WERI-Rb-1 (cell line): ENCODE data around the gene SLC6A3.

Experiments
- DNase-seq: peaks from one replicate; pipeline ENCODE4 v3.0.0-alpha.2; 2020
- H3K27ac ChIP-seq: fragments of 250-450 bp; sonication (Bioruptor Pico); 2 replicates; pipeline ENCODE4 v1.5.1; 2020; ENCODE audit warnings: mild to moderate bottlenecking, moderate library complexity
- H3K27me3 ChIP-seq: fragments of 250-450 bp; sonication (Bioruptor Pico); 2 replicates; pipeline ENCODE4 v1.5.1; 2021; ENCODE audit warnings: mild to moderate bottlenecking, low read depth, moderate library complexity; ENCODE audit not compliant: insufficient read depth, severe bottlenecking
- H3K36me3 ChIP-seq: fragments of 250-450 bp; sonication (Bioruptor Pico); 2 replicates; pipeline ENCODE4 v1.5.1; 2020; ENCODE audit warnings: mild to moderate bottlenecking, moderate library complexity
- H3K4me3 ChIP-seq: 2 replicates; pipeline ENCODE4 v1.5.1; 2011; ENCODE audit warnings: low read depth, mild to moderate bottlenecking, control low read depth, low read length
- H3K9me3 ChIP-seq: fragments of 250-450 bp; sonication (Bioruptor Pico); 2 replicates; pipeline ENCODE4 v1.5.1; 2021; ENCODE audit warnings: mild to moderate bottlenecking, moderate library complexity; ENCODE audit not compliant: severe bottlenecking
- CTCF ChIP-seq: IDR thresholded peaks from 2 replicates; pipeline ENCODE4 v1.5.1; 2011; ENCODE audit warnings: low read depth, mild to moderate bottlenecking, control low read depth, inconsistent platforms, low read length

The SLC6A3 gene

GRCh38 chr5:1443991-1444360 is 1.3 kb downstream of the SLC6A3 start:
- Histone ChIP-seq H3K4me3 (no peak overlapping the region), H3K9me3 (peaks cover 29% of the 10 kb centered on the region), H3K27ac (no peak overlapping the region), H3K36me3 (no peaks in the 10 kb centered on the region), H3K27me3 (peaks cover 20% of the 10 kb centered on the region)
- no peak for DNase-seq
- no peak for TF ChIP-seq CTCF

GRCh38 chr5:1443171-1443570 is 2.1 kb downstream of the SLC6A3 start:
- Histone ChIP-seq H3K27ac (no peak overlapping the region), H3K36me3 (no peaks in the 10 kb centered on the region), H3K27me3 (peaks cover 20% of the 10 kb centered on the region), H3K9me3 (peaks cover 29% of the 10 kb centered on the region), H3K4me3 (no peak overlapping the region)
- no peak for TF ChIP-seq CTCF
- no peak for DNase-seq

DNA sequence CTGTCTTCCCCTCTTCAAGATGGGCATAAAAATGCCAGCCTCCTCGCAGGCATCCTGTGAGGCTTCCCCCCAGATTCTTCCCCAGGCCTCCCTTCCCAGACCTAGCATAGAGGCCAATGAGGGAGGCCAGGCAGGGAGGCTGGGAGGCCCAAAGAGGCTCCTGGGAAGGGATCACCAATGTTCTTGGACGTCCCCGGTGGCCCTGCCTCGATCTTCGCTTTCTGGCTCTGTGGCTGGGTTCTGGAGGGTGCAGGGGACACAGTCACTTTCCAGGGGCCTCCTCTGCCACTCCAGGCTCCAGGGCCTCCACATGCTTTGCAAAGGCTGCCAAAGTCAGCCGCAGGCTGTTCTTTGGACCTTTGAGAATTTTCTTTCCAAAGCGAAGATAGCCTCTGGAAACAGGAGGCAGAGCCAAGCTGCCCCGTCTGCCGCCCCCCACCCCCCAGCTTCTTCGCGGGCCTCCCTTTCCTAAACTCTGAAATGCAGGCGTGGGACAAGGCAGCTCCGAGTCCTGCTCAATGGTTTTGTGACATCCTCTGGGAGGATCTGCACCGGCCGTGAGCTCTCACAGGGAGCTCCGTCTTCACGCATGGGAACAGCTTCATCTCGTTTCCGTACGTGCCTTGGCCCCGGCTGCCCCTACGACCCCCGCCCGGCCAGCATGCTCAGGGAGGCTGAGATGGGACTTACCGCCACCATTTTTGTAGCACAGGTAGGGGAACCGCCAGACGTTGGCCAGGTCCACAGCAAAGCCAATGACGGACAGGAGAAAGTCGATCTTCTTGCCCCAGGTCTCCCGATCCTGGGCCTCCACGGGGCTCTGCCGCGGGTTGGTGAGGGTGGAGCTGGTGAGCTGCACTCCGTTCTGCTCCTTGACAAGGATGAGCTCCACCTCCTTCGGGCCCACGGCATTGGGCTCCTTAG is 2.8 kb downstream of the SLC6A3 start:
- Histone ChIP-seq H3K4me3 (no peak overlapping the region), H3K27me3 (peaks cover 20% of the 10 kb centered on the region), H3K9me3 (peaks cover 29% of the 10 kb centered on the region)

GRCh38 chr5:1441166-1441865 is 3.9 kb downstream of the SLC6A3 start:
- Histone ChIP-seq H3K4me3 (no peak overlapping the region), H3K27ac (no peak overlapping the region), H3K36me3 (no peaks in the 10 kb centered on the region), H3K9me3 (peaks cover 29% of the 10 kb centered on the region), H3K27me3 (peaks cover 20% of the 10 kb centered on the region)
- DNase-seq, result no peak
- TF ChIP-seq CTCF, result no peak

More for the DNA sequence above, 2.8 kb downstream of the SLC6A3 start:
- H3K36me3 ChIP-seq, result no peaks in the 10 kb centered on the region
- no peak for TF ChIP-seq CTCF
- H3K27ac ChIP-seq, result no peak overlapping the region
- no peak for DNase-seq

DNA sequence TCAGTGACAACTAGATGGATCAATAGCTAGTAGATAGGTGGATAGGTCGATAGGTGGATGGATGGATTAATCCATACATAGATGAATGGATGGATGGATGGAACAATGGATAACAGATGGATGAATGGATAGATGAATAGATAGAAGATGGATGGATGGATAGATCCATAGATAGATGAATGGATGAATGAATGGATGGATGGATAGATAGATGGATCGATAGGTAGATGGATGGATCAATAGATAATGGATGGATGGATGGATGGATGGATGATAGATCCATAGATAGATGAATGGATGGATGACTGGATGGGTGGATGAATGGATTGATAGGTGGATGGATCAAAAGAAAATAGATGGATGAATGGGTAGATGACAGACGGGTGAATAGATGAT is 5.1 kb downstream of the SLC6A3 start:
- peaks cover 18% of the 10 kb centered on the region for H3K9me3 ChIP-seq
- no peak for DNase-seq
- H3K4me3 ChIP-seq, result no peak overlapping the region
- H3K27me3 ChIP-seq, result peaks cover 20% of the 10 kb centered on the region
- H3K36me3 ChIP-seq, result no peaks in the 10 kb centered on the region
- TF ChIP-seq CTCF, result no peak
- no peak overlapping the region for H3K27ac ChIP-seq
